ENCODE measurements around the gene NFATC4. TPM values are rescaled to one million over a fixed set of nuclear protein-coding genes. Genes with fewer than 3 reads are reported as not detected.
A peak's percentile ranks its signal among the peaks of the same experiment; 100 is the strongest.

The NFATC4 gene
- total RNA-seq, 2 experiments from 2014 or later: not detected

- ChIA-PET CTCF (interaction anchor here (1.5 to 2.1 kb wide), 2 partner anchors 62 to 67 kb away, joined by 7 to 25 read pairs; no protein-coding TSS in a partner anchor), POLR2A (interaction anchor here (2.0 kb wide), 1 partner anchor 66 kb away, joined by 14 read pairs; the partner anchor contains the start of genes CBLN3 and KHNYN)
- Histone ChIP-seq H3K36me3 (ENCODE audit: insufficient read depth, low read length) (no peaks in the 10 kb centered on the region), H3K4me3 (ENCODE audit: low read length) (no peak overlapping the region), H3K27ac (ENCODE audit: low read depth in 1 of 2, low read length in 2 of 2) (no peak overlapping the region), H3K4me1 (ENCODE audit: insufficient read depth, low read length) (peaks cover 39% of the 10 kb centered on the region), H3K9me3 (ENCODE audit: control insufficient read depth in 1 of 2, insufficient read depth in 1 of 2, low read length in 2 of 2) (peaks cover 0 to 27% of the 10 kb centered on the region in 2 experiments), H3K27me3 (ENCODE audit: control insufficient read depth in 1 of 2, insufficient read depth in 2 of 2, low read length in 2 of 2) (peaks cover 60 to 61% of the 10 kb centered on the region in 2 experiments)
- Mint-ChIP-seq H3K27me3 (peaks cover 71% of the 10 kb centered on the region), H3K9me3 (no peaks in the 10 kb centered on the region), H3K36me3 (ENCODE audit: low read depth) (no peaks in the 10 kb centered on the region), H3K4me1 (ENCODE audit: low read depth) (peaks cover 30% of the 10 kb centered on the region), H3K27ac (no peak overlapping the region), H3K4me3 (no peak overlapping the region)
- no peak for DNase-seq
- TF ChIP-seq CTCF (IDR thresholded peaks at IDR 0.05): no peak
- ATAC-seq (ENCODE audit: poor library complexity): no peak
- intact Hi-C loops (cut with DNase I, micrococcal nuclease): loop anchor here in 1 of 2 experiments (1.0 kb wide), 1 partner anchor 71 kb away; no protein-coding TSS in a partner anchor
These were observed 3.1 kb upstream of the NFATC4 start for GRCh38 chr14:24364841-24365240.

GRCh38 chr14:24365600-24366412, 2.2 kb upstream of the NFATC4 start:
- peak; percentile 57 for ATAC-seq (ENCODE audit: poor library complexity)
- no peak overlapping the region for H3K27ac ChIP-seq (ENCODE audit: low read depth in 1 of 2, low read length in 2 of 2)
- Mint-ChIP-seq H3K9me3 (no peaks in the 10 kb centered on the region), H3K36me3 (ENCODE audit: low read depth) (no peaks in the 10 kb centered on the region), H3K27me3 (peaks cover 65% of the 10 kb centered on the region), H3K4me1 (ENCODE audit: low read depth) (peaks cover 30% of the 10 kb centered on the region), H3K27ac (no peak overlapping the region), H3K4me3 (peak overlapping the region; percentile 63)
- peak; percentile 36 for TF ChIP-seq CTCF (IDR thresholded peaks at IDR 0.05)
- H3K4me3 ChIP-seq (ENCODE audit: low read length): peak overlapping the region; percentile 31
- intact Hi-C loops (cut with DNase I, micrococcal nuclease): loop anchor here (1.0 to 2.0 kb wide), 2 partner anchors 67 to 70 kb away; no protein-coding TSS in a partner anchor
- CTCF ChIA-PET: interaction anchor here (0.6 to 2.1 kb wide), 9 partner anchors 21 to 71 kb away, joined by 3 to 25 read pairs (median 3); partner anchors contain the start of genes CBLN3, KHNYN and RIPK3
- DNase-seq: peak in 13 of 14 experiments; percentile 29 to 84 (median 55)
- peaks cover 0 to 22% of the 10 kb centered on the region in 2 experiments for H3K9me3 ChIP-seq (ENCODE audit: control insufficient read depth in 1 of 2, insufficient read depth in 1 of 2, low read length in 2 of 2)
- H3K36me3 ChIP-seq (ENCODE audit: insufficient read depth, low read length): no peaks in the 10 kb centered on the region
- POLR2A ChIA-PET: interaction anchor here (0.6 to 2.0 kb wide), 4 partner anchors 17 to 71 kb away, joined by 3 to 14 read pairs (median 5); partner anchors contain the start of genes CBLN3 and KHNYN
- H3K4me1 ChIP-seq (ENCODE audit: insufficient read depth, low read length): peaks cover 39% of the 10 kb centered on the region
- peaks cover 50 to 67% of the 10 kb centered on the region in 2 experiments for H3K27me3 ChIP-seq (ENCODE audit: control insufficient read depth in 1 of 2, insufficient read depth in 2 of 2, low read length in 2 of 2)

GRCh38 chr14:24366413-24366720, 1.6 kb upstream of the NFATC4 start:
- Histone ChIP-seq H3K27me3 (ENCODE audit: control insufficient read depth in 1 of 2, insufficient read depth in 2 of 2, low read length in 2 of 2) (peaks cover 49 to 67% of the 10 kb centered on the region in 2 experiments), H3K4me3 (ENCODE audit: low read length) (peak overlapping the region; percentile 31), H3K9me3 (ENCODE audit: control insufficient read depth in 1 of 2, insufficient read depth in 1 of 2, low read length in 2 of 2) (peaks cover 0 to 22% of the 10 kb centered on the region in 2 experiments), H3K36me3 (ENCODE audit: insufficient read depth, low read length) (no peaks in the 10 kb centered on the region), H3K27ac (ENCODE audit: low read depth in 1 of 2, low read length in 2 of 2) (no peak overlapping the region), H3K4me1 (ENCODE audit: insufficient read depth, low read length) (peaks cover 39% of the 10 kb centered on the region)
- ChIA-PET CTCF (interaction anchor here (0.6 to 2.1 kb wide), 8 partner anchors 21 to 70 kb away, joined by 3 to 25 read pairs (median 3); partner anchors contain the start of genes CBLN3 and KHNYN), POLR2A (interaction anchor here (0.6 to 2.0 kb wide), 3 partner anchors 17 to 70 kb away, joined by 3 to 14 read pairs (median 7); partner anchors contain the start of genes CBLN3 and KHNYN)
- no peak overlapping the region for H3K4me3 Mint-ChIP-seq
- H3K27me3 Mint-ChIP-seq: peaks cover 67% of the 10 kb centered on the region
- H3K27ac Mint-ChIP-seq: no peak overlapping the region
- no peaks in the 10 kb centered on the region for H3K36me3 Mint-ChIP-seq (ENCODE audit: low read depth)
- no peak for ATAC-seq (ENCODE audit: poor library complexity)
- no peak for TF ChIP-seq CTCF (IDR thresholded peaks at IDR 0.05)
- intact Hi-C loops (cut with DNase I, micrococcal nuclease): loop anchor here in 1 of 2 experiments (2.0 kb wide), 1 partner anchor 66 kb away; no protein-coding TSS in a partner anchor
- H3K9me3 Mint-ChIP-seq: no peaks in the 10 kb centered on the region
- DNase-seq: peak in 1 of 14 experiments; percentile 34
- peaks cover 30% of the 10 kb centered on the region for H3K4me1 Mint-ChIP-seq (ENCODE audit: low read depth)

All from CD4-positive, alpha-beta T cell (primary cell).